Anterior cingulate cortex (tissue), 58 donors: ENCODE results near the gene ADAMTS19.
A peak's percentile ranks its signal among the peaks of the same experiment; 100 is the strongest.
"Not testable (repeated sequence)": the region's sequence is repeated elsewhere in the genome, so short reads cannot be mapped to it uniquely, and the experiment has no call there.

Source experiments
- DNase-seq, 58 donors: peaks; one replicate each; lab custom pipeline; 2025; lab: John Stamatoyannopoulos, UW

The ADAMTS19 gene

GRCh38 chr5:129459777-129460671, at the start of gene ADAMTS19:
ADAMTS19 (plus strand) TSS chr5:129460298; CDS start chr5:129460392, 94 bp downstream.
- DNase-seq: peak in 42 of 58 donors; percentile 1 to 58 (median 20)

- DNase-seq: no peak
Observed at GRCh38 chr5:129410488-129410887, 49.6 kb upstream of the ADAMTS19 start.

GRCh38 chr5:129412721-129413120, 47.4 kb upstream of the ADAMTS19 start:
- no peak for DNase-seq

GRCh38 chr5:129413570-129413969, 46.5 kb upstream of the ADAMTS19 start:
- DNase-seq: no peak

- no peak for DNase-seq
Observed at GRCh38 chr5:129419292-129419691, 40.8 kb upstream of the ADAMTS19 start.

GRCh38 chr5:129425031-129425430, 35.1 kb upstream of the ADAMTS19 start:
- no peak for DNase-seq

GRCh38 chr5:129426071-129426470, 34.0 kb upstream of the ADAMTS19 start:
- no peak for DNase-seq

GRCh38 chr5:129428636-129429035, 31.5 kb upstream of the ADAMTS19 start:
- DNase-seq: not testable (repeated sequence)

GRCh38 chr5:129431406-129431805, 28.7 kb upstream of the ADAMTS19 start:
- DNase-seq: no peak

- DNase-seq: no peak
Observed at GRCh38 chr5:129438322-129438721, 21.8 kb upstream of the ADAMTS19 start.

GRCh38 chr5:129440424-129440823, 19.7 kb upstream of the ADAMTS19 start:
- DNase-seq: peak in 1 of 58 donors; percentile 1

- DNase-seq: peak in 1 of 58 donors; percentile 4
Observed at GRCh38 chr5:129441096-129441495, 19.0 kb upstream of the ADAMTS19 start.

GRCh38 chr5:129445379-129445778, 14.7 kb upstream of the ADAMTS19 start:
- DNase-seq: no peak

GRCh38 chr5:129447968-129448367, 12.1 kb upstream of the ADAMTS19 start:
- no peak for DNase-seq

GRCh38 chr5:129448654-129449053, 11.4 kb upstream of the ADAMTS19 start:
- DNase-seq: no peak

- DNase-seq: no peak
Observed at GRCh38 chr5:129454461-129454860, 5.6 kb upstream of the ADAMTS19 start.

- peak in 1 of 58 donors; percentile 51 for DNase-seq
Observed at GRCh38 chr5:129459450-129459776, 685 bp upstream of the ADAMTS19 start.

GRCh38 chr5:129460672-129460935, 506 bp downstream of the ADAMTS19 start:
- no peak for DNase-seq

- peak in 41 of 58 donors; percentile 5 to 58 (median 27) for DNase-seq
Observed at GRCh38 chr5:129460936-129461710, 1.0 kb downstream of the ADAMTS19 start.

- DNase-seq: peak in 1 of 58 donors; percentile 37
Observed at GRCh38 chr5:129461711-129462332, 1.7 kb downstream of the ADAMTS19 start.

- peak in 1 of 58 donors; percentile 1 for DNase-seq
Observed at GRCh38 chr5:129465776-129466344, 5.8 kb downstream of the ADAMTS19 start.
